ENCODE results near the gene BPIFB1. TPM values are rescaled to one million over a fixed set of nuclear protein-coding genes. Genes with fewer than 3 reads are reported as not detected.

The BPIFB1 gene
- total and polyA plus RNA-seq, 2 donors (not counting 3 experiments of a cell fraction or from before 2014, with no cell fraction given): not detected

DNA sequence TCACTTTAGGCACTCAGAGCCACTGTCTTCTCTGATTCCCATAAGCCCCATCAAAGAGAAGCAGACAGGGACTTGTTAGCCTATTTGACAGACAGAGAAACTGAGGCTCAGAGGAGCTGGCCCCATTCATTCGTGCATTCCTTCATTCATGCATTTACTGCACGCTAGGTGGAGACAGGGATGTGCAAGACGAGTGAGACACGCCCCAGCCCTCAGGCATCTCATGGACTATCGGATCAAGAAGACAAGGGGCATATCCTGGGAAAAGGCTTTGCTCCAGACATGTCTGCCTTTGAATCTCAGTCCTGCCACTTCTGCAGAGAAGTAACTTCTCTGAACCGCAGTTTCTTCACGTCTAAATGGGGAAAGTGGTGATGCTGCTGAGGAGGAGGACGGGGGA, 54.1 kb downstream of the BPIFB1 start:
- no peak overlapping the region for H3K27ac ChIP-seq (ENCODE audit: insufficient read depth, low read depth, low read length)
- BruUV-seq (replicated peaks): no TSS peak
- no peaks in the 10 kb centered on the region for H3K9me3 ChIP-seq (replicated peaks; ENCODE audit: control insufficient read depth, insufficient read depth, low read length)
- ChIA-PET POLR2A (no interaction called here), CTCF (no interaction called here)
- no peaks in the 10 kb centered on the region for H3K79me2 ChIP-seq (ENCODE audit: control insufficient read depth, insufficient read depth, low read length)
- DNase-seq (ENCODE audit: low read depth, low spot score): no peak
- peaks cover 0 to 4% of the 10 kb centered on the region in 2 experiments for H3K27me3 ChIP-seq (ENCODE audit: control insufficient read depth in 2 of 2, insufficient read depth in 2 of 2, low read length in 2 of 2)
- intact Hi-C loops (cut with micrococcal nuclease) (no loop called here), dilution Hi-C loops (cut with MboI; ENCODE audit: extremely low pct_ligation_motif_present, low sequenced_read_pairs) (no loop called here)
- no peaks in the 10 kb centered on the region for H3K4me1 ChIP-seq (ENCODE audit: control insufficient read depth, extremely low read depth, insufficient read depth, low read length)
- H3K36me3 ChIP-seq (ENCODE audit: control insufficient read depth in 2 of 2, extremely low read depth in 1 of 2, insufficient read depth in 2 of 2, low read length in 2 of 2): no peaks in the 10 kb centered on the region
- H3K9ac ChIP-seq (replicated peaks; ENCODE audit: extremely low read depth, insufficient read depth, low read length): no peak overlapping the region
- no peak for FAIRE-seq
- TF ChIP-seq CTCF (IDR thresholded peaks at IDR 0.05; ENCODE audit: extremely low read depth in 1 of 2, insufficient read depth in 1 of 2, low read depth in 1 of 2, low read length in 2 of 2) (no peak), GATA2 (IDR thresholded peaks at IDR 0.05; ENCODE audit: insufficient read depth, insufficient read length, low read depth, low read length) (no peak), FOS (IDR thresholded peaks at IDR 0.05; ENCODE audit: borderline replicate concordance, insufficient read depth, low read length) (no peak), JUN (IDR thresholded peaks at IDR 0.05; ENCODE audit: borderline replicate concordance, insufficient read depth, insufficient read length, low read depth) (no peak), POLR2A (IDR thresholded peaks at IDR 0.05; ENCODE audit: low read depth, low read length) (no peak), EZH2 (IDR thresholded peaks at IDR 0.05; ENCODE audit: borderline replicate concordance, low read depth, low read length, severe bottlenecking) (no peak)
- TF ChIP-seq, protein P1, sequence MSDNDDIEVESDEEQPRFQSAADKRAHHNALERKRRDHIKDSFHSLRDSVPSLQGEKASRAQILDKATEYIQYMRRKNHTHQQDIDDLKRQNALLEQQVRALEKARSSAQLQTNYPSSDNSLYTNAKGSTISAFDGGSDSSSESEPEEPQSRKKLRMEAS (IDR thresholded peaks at IDR 0.05; ENCODE audit: insufficient read depth, insufficient read length): no peak
- no peak overlapping the region for H2AFZ ChIP-seq (ENCODE audit: low read depth, low read length)
- no peak overlapping the region for H3K4me3 ChIP-seq (replicated peaks in 1 of 3; ENCODE audit: insufficient read depth in 1 of 3, low read depth in 1 of 3, low read length in 3 of 3)
- no peaks in the 10 kb centered on the region for H3K9me1 ChIP-seq (replicated peaks; ENCODE audit: control insufficient read depth, extremely low read depth, insufficient read depth, low read length)
- no peaks in the 10 kb centered on the region for H4K20me1 ChIP-seq (replicated peaks; ENCODE audit: control insufficient read depth, extremely low read depth, insufficient read depth, low read length)
- H3K4me2 ChIP-seq (ENCODE audit: insufficient read depth, low read length): no peak overlapping the region
